Stimulated activated naive CD8-positive, alpha-beta T cell treated with anti-CD3 and anti-CD28 coated beads, Interleukin-15, Interleukin-2, amounts not matched to agents 100 ng/mL and 50 ng/mL, for 24 hours (primary cell): Measurements from ENCODE around the gene RADIL.

Experiments used
- H3K27ac Mint-ChIP-seq: one replicate; pipeline ENCODE4 v1.8.0; 2021; ENCODE audit warnings: mild to moderate bottlenecking, mixed read lengths
- H3K27me3 Mint-ChIP-seq: one replicate; pipeline ENCODE4 v1.8.0; 2021; ENCODE audit warnings: mixed read lengths
- H3K36me3 Mint-ChIP-seq: one replicate; pipeline ENCODE4 v1.8.0; 2021; ENCODE audit warnings: low read depth, mixed read lengths
- H3K4me1 Mint-ChIP-seq: one replicate; pipeline ENCODE4 v1.8.0; 2021; ENCODE audit warnings: low read depth, mixed read lengths
- H3K4me3 Mint-ChIP-seq: one replicate; pipeline ENCODE4 v1.8.0; 2021; ENCODE audit warnings: mild to moderate bottlenecking, mixed read lengths
- H3K9me3 Mint-ChIP-seq: one replicate; pipeline ENCODE4 v1.8.0; 2021; ENCODE audit warnings: mixed read lengths

Gene RADIL

GRCh38 chr7:4768597-4769569, 114.6 kb downstream of the RADIL start:
- Mint-ChIP-seq H3K36me3 (peaks cover 11% of the 10 kb centered on the region), H3K27ac (no peak overlapping the region), H3K4me3 (no peak overlapping the region), H3K4me1 (peaks cover 6% of the 10 kb centered on the region), H3K27me3 (no peaks in the 10 kb centered on the region), H3K9me3 (no peaks in the 10 kb centered on the region)

- no peaks in the 10 kb centered on the region for H3K27me3 Mint-ChIP-seq
- H3K27ac Mint-ChIP-seq, result no peak overlapping the region
- H3K4me3 Mint-ChIP-seq, result no peak overlapping the region
- H3K36me3 Mint-ChIP-seq, result peaks cover 18% of the 10 kb centered on the region
- no peaks in the 10 kb centered on the region for H3K9me3 Mint-ChIP-seq
- peaks cover 5% of the 10 kb centered on the region for H3K4me1 Mint-ChIP-seq
These were observed 116.6 kb downstream of the RADIL start for GRCh38 chr7:4766666-4767519.

GRCh38 chr7:4765776-4766490, 117.6 kb downstream of the RADIL start:
- Mint-ChIP-seq H3K27me3 (no peaks in the 10 kb centered on the region), H3K27ac (no peak overlapping the region), H3K9me3 (no peaks in the 10 kb centered on the region), H3K36me3 (peaks cover 22% of the 10 kb centered on the region), H3K4me3 (no peak overlapping the region), H3K4me1 (peaks cover 5% of the 10 kb centered on the region)

GRCh38 chr7:4764402-4765007, 119.0 kb downstream of the RADIL start:
- Mint-ChIP-seq H3K27me3 (no peaks in the 10 kb centered on the region), H3K36me3 (peaks cover 23% of the 10 kb centered on the region)

GRCh38 chr7:4763794-4764185, 119.7 kb downstream of the RADIL start:
- Mint-ChIP-seq H3K36me3 (peaks cover 23% of the 10 kb centered on the region), H3K4me1 (no peaks in the 10 kb centered on the region), H3K4me3 (no peak overlapping the region), H3K27me3 (no peaks in the 10 kb centered on the region), H3K27ac (no peak overlapping the region), H3K9me3 (no peaks in the 10 kb centered on the region)

More at GRCh38 chr7:4764402-4765007, 119.0 kb downstream of the RADIL start:
- H3K27ac Mint-ChIP-seq, result no peak overlapping the region
- peaks cover under 1% of the 10 kb centered on the region for H3K4me1 Mint-ChIP-seq
- H3K9me3 Mint-ChIP-seq, result no peaks in the 10 kb centered on the region
- no peak overlapping the region for H3K4me3 Mint-ChIP-seq

GRCh38 chr7:4763091-4763793, 120.3 kb downstream of the RADIL start:
- Mint-ChIP-seq H3K4me1 (no peaks in the 10 kb centered on the region), H3K27ac (no peak overlapping the region), H3K9me3 (no peaks in the 10 kb centered on the region), H3K27me3 (no peaks in the 10 kb centered on the region), H3K36me3 (peaks cover 23% of the 10 kb centered on the region), H3K4me3 (no peak overlapping the region)

- H3K9me3 Mint-ChIP-seq, result no peaks in the 10 kb centered on the region
- H3K27me3 Mint-ChIP-seq, result no peaks in the 10 kb centered on the region
- H3K4me3 Mint-ChIP-seq, result no peak overlapping the region
- H3K27ac Mint-ChIP-seq, result peak overlapping the region; percentile 81
- peaks cover 20% of the 10 kb centered on the region for H3K36me3 Mint-ChIP-seq
- H3K4me1 Mint-ChIP-seq, result no peaks in the 10 kb centered on the region
These were observed 121.1 kb downstream of the RADIL start for GRCh38 chr7:4762121-4763055.

DNA sequence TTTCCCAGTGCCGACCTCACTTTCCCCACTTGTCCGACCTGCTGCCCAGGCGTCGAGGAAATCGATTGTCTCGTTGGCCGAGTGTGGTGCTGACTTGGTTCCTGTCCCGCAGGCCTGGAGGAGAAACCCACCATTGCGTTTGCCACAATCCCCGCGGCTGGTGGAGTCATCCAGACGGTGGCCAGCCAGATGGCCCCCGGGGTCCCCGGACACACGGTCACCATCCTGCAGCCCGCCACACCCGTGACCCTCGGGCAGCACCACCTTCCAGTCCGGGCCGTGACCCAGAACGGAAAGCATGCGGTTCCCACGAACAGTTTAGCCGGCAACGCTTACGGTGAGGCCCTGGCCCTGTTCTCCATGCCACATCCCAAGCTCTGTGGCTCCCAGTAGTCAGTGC, 122.6 kb downstream of the RADIL start:
- Mint-ChIP-seq H3K27me3 (no peaks in the 10 kb centered on the region), H3K36me3 (peaks cover 22% of the 10 kb centered on the region), H3K4me1 (no peaks in the 10 kb centered on the region)

DNA sequence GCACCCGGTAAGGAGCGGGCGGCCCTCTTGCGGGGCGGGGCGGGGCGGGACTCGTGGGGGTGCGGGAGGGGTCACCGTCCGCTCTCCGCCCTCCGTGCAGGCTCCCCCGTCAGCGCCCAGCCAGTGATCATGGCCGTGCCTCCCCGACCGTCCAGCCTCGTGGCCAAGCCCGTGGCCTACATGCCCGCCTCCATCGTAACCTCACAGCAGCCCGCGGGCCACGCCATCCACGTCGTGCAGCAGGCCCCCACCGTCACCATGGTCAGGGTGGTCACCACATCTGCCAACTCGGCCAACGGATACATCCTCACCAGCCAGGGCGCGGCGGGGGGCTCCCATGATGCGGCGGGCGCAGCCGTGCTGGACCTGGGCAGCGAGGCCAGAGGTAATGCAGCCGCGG, 124.3 kb downstream of the RADIL start:
- Mint-ChIP-seq H3K4me1 (no peaks in the 10 kb centered on the region), H3K27ac (no peak overlapping the region), H3K9me3 (no peaks in the 10 kb centered on the region), H3K27me3 (no peaks in the 10 kb centered on the region), H3K36me3 (peaks cover 35% of the 10 kb centered on the region), H3K4me3 (no peak overlapping the region)

More for the DNA sequence above, 122.6 kb downstream of the RADIL start:
- H3K9me3 Mint-ChIP-seq, result no peaks in the 10 kb centered on the region
- no peak overlapping the region for H3K27ac Mint-ChIP-seq
- no peak overlapping the region for H3K4me3 Mint-ChIP-seq

GRCh38 chr7:4758791-4759190, 124.7 kb downstream of the RADIL start:
- no peak overlapping the region for H3K4me3 Mint-ChIP-seq
- H3K9me3 Mint-ChIP-seq, result no peaks in the 10 kb centered on the region
- peaks cover 2% of the 10 kb centered on the region for H3K4me1 Mint-ChIP-seq
- no peak overlapping the region for H3K27ac Mint-ChIP-seq
- peaks cover 35% of the 10 kb centered on the region for H3K36me3 Mint-ChIP-seq
- no peaks in the 10 kb centered on the region for H3K27me3 Mint-ChIP-seq

- Mint-ChIP-seq H3K27me3 (no peaks in the 10 kb centered on the region), H3K9me3 (no peaks in the 10 kb centered on the region), H3K36me3 (peaks cover 35% of the 10 kb centered on the region), H3K27ac (no peak overlapping the region), H3K4me1 (peaks cover 8% of the 10 kb centered on the region), H3K4me3 (no peak overlapping the region)
These were observed 125.4 kb downstream of the RADIL start for GRCh38 chr7:4758111-4758510.

GRCh38 chr7:4755045-4755444, 128.5 kb downstream of the RADIL start:
- Mint-ChIP-seq H3K27me3 (no peaks in the 10 kb centered on the region), H3K4me1 (peaks cover 16% of the 10 kb centered on the region), H3K36me3 (peaks cover 23% of the 10 kb centered on the region), H3K27ac (no peak overlapping the region), H3K9me3 (no peaks in the 10 kb centered on the region), H3K4me3 (no peak overlapping the region)

GRCh38 chr7:4754433-4755010, 129.0 kb downstream of the RADIL start:
- no peaks in the 10 kb centered on the region for H3K27me3 Mint-ChIP-seq
- no peak overlapping the region for H3K27ac Mint-ChIP-seq
- peaks cover 19% of the 10 kb centered on the region for H3K36me3 Mint-ChIP-seq

More at GRCh38 chr7:4754433-4755010, 129.0 kb downstream of the RADIL start:
- H3K4me3 Mint-ChIP-seq, result no peak overlapping the region
- H3K4me1 Mint-ChIP-seq, result peaks cover 16% of the 10 kb centered on the region
- H3K9me3 Mint-ChIP-seq, result no peaks in the 10 kb centered on the region
